ENCODE measurements around the gene CDC42SE2.

The CDC42SE2 gene

DNA sequence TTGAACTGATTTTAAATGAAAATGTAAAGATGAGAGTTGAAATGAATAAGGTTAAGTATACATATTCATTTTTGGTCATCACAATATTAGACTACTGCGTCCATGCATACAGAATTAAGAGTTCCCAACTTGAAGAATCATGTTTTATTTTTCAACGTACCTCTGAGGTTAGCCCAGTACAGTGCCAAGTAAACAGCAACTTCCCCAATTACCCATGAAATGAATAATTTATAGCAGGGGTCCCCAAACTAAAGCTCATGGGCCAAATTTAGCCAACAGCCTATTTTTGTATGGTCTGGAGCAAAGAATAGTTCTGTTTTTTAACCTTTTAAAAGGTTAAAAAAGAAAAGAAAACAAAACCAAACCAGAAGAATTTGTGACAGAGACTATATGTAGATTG is 167.9 kb downstream of the CDC42SE2 start:
- TF ChIP-seq, protein P1, sequence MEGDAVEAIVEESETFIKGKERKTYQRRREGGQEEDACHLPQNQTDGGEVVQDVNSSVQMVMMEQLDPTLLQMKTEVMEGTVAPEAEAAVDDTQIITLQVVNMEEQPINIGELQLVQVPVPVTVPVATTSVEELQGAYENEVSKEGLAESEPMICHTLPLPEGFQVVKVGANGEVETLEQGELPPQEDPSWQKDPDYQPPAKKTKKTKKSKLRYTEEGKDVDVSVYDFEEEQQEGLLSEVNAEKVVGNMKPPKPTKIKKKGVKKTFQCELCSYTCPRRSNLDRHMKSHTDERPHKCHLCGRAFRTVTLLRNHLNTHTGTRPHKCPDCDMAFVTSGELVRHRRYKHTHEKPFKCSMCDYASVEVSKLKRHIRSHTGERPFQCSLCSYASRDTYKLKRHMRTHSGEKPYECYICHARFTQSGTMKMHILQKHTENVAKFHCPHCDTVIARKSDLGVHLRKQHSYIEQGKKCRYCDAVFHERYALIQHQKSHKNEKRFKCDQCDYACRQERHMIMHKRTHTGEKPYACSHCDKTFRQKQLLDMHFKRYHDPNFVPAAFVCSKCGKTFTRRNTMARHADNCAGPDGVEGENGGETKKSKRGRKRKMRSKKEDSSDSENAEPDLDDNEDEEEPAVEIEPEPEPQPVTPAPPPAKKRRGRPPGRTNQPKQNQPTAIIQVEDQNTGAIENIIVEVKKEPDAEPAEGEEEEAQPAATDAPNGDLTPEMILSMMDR (IDR thresholded peaks at IDR 0.05; ENCODE audit: control extremely low read depth, extremely low read depth, low read depth, missing control alignments): no peak
- POLR2A ChIA-PET: no interaction called here
- DNase-seq (ENCODE audit: extremely low spot score): no peak
- CTCF ChIA-PET: interaction anchor here (1.4 to 2.0 kb wide), 2 partner anchors 9 to 101 kb away, joined by 4 to 6 read pairs; no protein-coding TSS in a partner anchor

DNA sequence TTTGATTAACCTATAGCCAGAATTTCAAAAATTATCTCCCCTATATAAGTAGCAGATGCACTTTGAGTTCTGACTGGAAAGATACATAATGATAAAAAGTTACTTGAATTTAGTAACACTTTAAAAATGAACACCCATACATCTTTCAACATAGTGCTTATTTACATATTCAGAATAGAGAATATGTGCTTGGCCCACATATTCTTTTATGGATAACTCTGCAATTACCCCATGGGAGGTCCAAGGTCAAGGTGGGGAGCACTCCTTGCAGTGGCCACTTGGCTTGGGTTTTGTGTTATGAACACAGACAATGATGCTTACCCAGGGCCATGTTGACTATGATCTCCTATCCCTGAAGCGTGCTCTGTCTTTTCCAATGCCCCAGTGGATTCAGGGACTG is 169.3 kb downstream of the CDC42SE2 start:
- no peak for DNase-seq (ENCODE audit: extremely low spot score)
- ChIA-PET CTCF (no interaction called here), POLR2A (no interaction called here)
- TF ChIP-seq, protein P1 (IDR thresholded peaks at IDR 0.05; ENCODE audit: control extremely low read depth, extremely low read depth, low read depth, missing control alignments): no peak

DNA sequence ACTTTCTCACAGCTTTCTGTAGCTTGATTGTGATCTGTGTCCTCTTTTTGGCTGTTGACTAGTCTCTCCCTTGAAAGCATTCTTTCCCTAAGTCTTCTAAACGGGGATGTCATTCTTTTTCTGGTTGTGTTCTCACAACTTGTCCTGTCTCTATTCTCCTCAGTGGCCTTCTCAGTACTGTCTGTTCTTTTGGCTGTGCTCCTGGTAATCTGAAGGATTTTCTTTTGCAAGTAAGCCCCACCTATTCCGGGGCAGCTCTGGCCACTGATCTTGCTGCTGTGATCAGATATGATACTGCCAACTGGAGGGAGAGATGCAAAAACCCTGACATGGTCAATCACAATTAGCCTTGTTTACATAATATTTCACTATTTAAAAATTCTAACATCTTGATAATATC is 172.2 kb downstream of the CDC42SE2 start:
- CTCF ChIA-PET: interaction anchor here (0.9 to 4.2 kb wide), 4 partner anchors 10 to 565 kb away, joined by 3 to 27 read pairs (median 8); no protein-coding TSS in a partner anchor
- DNase-seq (ENCODE audit: extremely low spot score): no peak
- POLR2A ChIA-PET: no interaction called here
- TF ChIP-seq, protein P1 (IDR thresholded peaks at IDR 0.05; ENCODE audit: control extremely low read depth, extremely low read depth, low read depth, missing control alignments): no peak

DNA sequence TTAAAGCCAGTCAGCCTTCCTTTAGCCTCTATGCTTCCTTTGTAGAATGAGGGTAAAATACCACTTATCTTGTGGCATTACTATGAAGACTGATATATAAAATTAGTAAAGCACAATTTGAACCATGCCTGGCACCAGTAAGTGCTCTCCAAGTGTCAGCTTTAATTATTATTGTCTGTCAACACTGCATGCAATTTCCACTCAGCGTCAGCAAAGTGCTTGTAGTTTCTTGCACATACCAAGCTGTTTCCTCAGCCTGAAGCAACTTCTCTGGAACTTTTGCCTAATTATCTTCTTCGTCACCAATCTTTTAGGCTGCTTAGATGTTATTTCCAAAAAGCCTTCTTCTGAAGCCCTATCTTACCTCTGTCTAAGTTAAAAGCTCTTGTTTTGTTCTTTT is 177.3 kb downstream of the CDC42SE2 start:
- ChIA-PET CTCF (interaction anchor here (1.4 to 1.5 kb wide), 2 partner anchors 9 to 18 kb away, joined by 4 to 7 read pairs; no protein-coding TSS in a partner anchor), POLR2A (no interaction called here)
- TF ChIP-seq, protein P1 (IDR thresholded peaks at IDR 0.05; ENCODE audit: control extremely low read depth, extremely low read depth, low read depth, missing control alignments): no peak
- DNase-seq (ENCODE audit: extremely low spot score): no peak
